CD4-positive, alpha-beta T cell treated with Interleukin-15 for 1 hour (primary cell): ENCODE results near the gene MBTD1.

Experiments used
- DNase-seq: peaks from one replicate; pipeline ENCODE4 v3.0.0-alpha.2; 2020

The MBTD1 gene

GRCh38 chr17:51135956-51136355 is 123.9 kb downstream of the MBTD1 start:
- DNase-seq = no peak

GRCh38 chr17:51133365-51133764 is 126.5 kb downstream of the MBTD1 start:
- DNase-seq = no peak

- DNase-seq = no peak
These were observed 126.9 kb downstream of the MBTD1 start for GRCh38 chr17:51132964-51133319.

GRCh38 chr17:51128076-51128475 is 131.8 kb downstream of the MBTD1 start:
- DNase-seq = peak; percentile 62
